HepG2 (cell line): Measurements from ENCODE around the gene CYB5R3. TPM values are rescaled to one million over a fixed set of nuclear protein-coding genes. Genes with fewer than 3 reads are reported as not detected.

Experiments used
- GMEB2 ChIP-seq: IDR thresholded peaks from 2 replicates; pipeline ENCODE4 v1.6.1; 2016; ENCODE audit warnings: missing biosample characterization, missing genetic modification reagents, low read depth
- MIXL1 ChIP-seq: IDR thresholded peaks from 2 replicates; pipeline ENCODE4 v1.6.1; 2016
- TEAD2 ChIP-seq: sonication (generic); formaldehyde crosslinking; IDR thresholded peaks from 2 replicates; pipeline ENCODE4 v1.9.0; 2021; ENCODE audit warnings: missing genetic modification reagents
- ZBTB40 ChIP-seq, 2 experiments: fragments of 450-650 bp in 1 of 2; sonication (generic) in 1 of 2; formaldehyde crosslinking in 1 of 2; IDR thresholded peaks; 2 replicates each; pipeline versions ENCODE4 v1.6.1 to v1.8.0; 2016 to 2022; ENCODE audit warnings: antibody characterized with exemption in 1 of 2, mild to moderate bottlenecking in 1 of 2, missing genetic modification reagents in 1 of 2
- polyA plus RNA-seq, 8 experiments: library from polyadenylated mRNA; depleted of rRNA in 3 of 8; stranded (reverse) in 7 of 8; unstranded in 1 of 8; fragments of >200 nt; fragmentation: Illumina TruSeq in 4 of 8; extraction: Trizol in 4 of 8; gene quantifications; 2 replicates each; pipeline versions ENCODE4 v1.2.1 to v1.2.3, GENCODE V29; 2011 to 2016; ENCODE audit warnings: low read depth in 4 of 8, missing spikeins in 1 of 8, mixed read lengths in 1 of 8; ENCODE audit not compliant: insufficient read depth in 1 of 8
- total RNA-seq, 5 experiments: library from RNA; depleted of rRNA; stranded (reverse); fragments of >200 nt; fragmentation: Illumina TruSeq; extraction: Trizol; gene quantifications; 2 replicates each; pipeline ENCODE4 v1.2.3, GENCODE V29; 2016; ENCODE audit warnings: low read depth in 1 of 5

Gene CYB5R3
- total and polyA plus RNA-seq, 2 of the 13 experiments (the other 11 are each of a cell fraction or from before 2014, with no cell fraction given), result 32.4 to 305 TPM

- TF ChIP-seq ZBTB40 (IDR thresholded peaks at IDR 0.05) (no peak), ZBTB40 (CRISPR knock-in tag; IDR thresholded peaks at IDR 0.05) (no peak), MIXL1 (CRISPR knock-in tag) (no peak), TEAD2 (CRISPR knock-in tag) (no peak), GMEB2 (no peak)
- TF ChIP-seq, all 625 proteins: peak for 0
These were observed 30.5 kb upstream of the CYB5R3 start (continued) for GRCh38 chr22:42679691-42680090.
